Measurements from ENCODE around the gene SH3BP4.

The SH3BP4 gene

DNA sequence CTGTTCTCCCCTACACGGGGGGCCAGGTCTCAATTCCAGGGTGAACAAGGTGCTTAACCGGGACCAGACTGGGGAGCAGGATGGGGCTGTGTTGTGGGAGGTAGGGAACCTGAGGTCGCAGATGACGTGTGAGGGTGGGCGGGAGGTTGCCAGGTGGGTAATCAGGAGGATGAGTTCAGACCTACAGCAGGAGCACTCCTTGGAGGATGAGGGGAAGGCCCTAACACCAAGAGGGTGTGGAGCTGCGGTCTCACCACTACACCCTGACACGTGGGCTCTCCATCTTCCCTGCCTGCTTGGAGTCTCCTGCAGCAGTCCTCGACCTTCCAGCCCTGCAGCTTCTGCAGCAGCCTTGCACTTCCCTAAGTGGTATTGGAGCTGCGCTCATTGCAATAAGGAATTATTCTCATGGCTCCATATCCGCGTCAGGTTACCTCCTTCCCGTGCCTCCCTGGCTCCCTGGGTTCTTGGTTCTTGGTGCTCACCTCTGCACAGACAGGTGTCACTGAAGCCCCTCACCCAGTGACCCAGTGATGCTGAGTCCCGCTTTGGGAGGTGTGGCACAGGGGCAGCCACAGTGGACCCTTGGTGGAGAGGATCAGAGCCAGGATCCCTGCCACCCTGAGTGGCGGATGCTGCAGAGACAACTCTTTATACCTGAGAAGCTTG, 15.5 kb downstream of the SH3BP4 start:
- no peak for DNase-seq

DNA sequence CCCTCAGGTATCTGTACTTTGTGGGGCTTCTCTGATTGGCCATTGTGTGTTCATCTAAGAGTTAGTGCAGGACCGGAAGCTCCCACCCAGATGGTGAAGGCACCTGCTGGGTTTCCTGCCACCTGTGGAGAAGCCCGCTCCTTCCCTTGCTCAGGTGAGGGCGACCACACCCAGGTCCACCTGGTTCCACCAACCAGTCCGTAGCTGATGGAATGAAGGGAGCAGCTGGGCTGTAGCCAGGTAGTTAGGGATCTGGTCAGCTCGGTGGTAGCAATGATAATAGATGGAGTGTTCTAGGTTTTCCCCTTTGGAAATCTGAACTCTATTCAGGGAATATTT, 16.0 kb downstream of the SH3BP4 start:
- no peak for DNase-seq

DNA sequence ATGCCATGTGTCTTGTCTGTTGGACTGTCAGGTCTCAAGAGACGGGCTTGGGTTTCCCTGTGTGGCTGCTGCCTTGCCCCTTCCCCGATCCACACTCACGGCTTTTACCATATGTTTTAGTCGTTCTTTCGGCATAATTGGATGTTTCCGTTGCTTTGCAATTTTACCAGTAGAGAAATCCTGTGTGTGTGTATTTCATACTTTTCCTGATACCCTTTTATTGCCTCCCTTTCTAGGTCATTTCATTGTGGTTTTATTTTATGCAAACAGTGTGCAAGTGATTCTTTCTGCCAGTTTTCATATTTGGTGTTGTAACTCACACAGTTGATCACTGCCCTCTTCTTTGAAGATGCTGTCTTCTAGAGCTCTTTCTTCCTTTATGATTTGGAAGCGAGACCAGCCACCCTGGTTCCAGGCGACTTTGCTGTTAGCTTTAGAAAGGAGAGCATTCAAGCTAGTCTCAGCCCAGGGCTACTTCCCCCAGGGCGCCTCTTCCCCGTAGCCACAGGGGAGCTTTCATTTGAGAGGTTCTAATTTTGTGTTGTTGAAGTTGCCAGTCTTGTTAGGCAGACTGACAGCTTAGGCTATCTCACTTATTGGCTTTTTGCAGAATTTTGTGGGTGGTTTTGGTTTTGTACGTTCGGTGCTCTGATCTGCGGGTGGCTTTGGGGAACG, 17.0 kb downstream of the SH3BP4 start:
- DNase-seq: no peak

DNA sequence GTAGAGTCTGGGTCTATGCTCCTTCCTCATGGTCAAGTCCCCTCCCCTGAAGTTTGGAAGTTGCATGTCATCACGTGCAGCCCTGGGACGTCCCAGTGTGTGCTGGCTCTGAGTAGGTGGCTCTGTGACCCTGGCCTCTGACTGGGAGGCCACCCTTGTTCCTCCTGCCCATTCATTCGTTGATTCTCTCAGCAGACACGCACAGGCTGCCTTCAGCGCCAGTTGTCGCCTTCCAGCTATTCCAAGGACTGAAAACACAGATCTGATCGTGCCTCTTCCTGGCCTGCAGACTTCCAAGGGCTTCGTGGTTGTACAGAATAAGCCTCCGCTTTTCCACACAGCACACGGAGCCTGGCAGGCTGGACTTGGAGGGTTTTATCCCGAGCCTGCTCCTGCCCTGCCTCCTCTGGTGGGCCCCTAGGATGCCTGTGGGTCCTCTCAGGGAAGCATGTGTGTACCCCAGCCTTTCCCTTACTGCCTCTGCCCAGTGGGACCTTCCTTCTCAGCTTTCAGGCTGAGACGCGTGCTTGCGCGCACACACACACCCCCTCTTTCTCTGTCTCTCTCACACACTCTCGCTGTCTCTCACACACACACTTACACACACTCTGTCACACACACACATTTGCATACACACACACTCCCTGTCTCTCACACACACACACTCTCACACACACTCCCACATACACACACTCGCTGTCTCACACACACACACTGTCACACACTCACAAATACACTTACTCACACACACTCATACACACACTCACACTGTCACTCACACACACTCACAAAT, 17.7 kb downstream of the SH3BP4 start:
- no peak for DNase-seq

DNA sequence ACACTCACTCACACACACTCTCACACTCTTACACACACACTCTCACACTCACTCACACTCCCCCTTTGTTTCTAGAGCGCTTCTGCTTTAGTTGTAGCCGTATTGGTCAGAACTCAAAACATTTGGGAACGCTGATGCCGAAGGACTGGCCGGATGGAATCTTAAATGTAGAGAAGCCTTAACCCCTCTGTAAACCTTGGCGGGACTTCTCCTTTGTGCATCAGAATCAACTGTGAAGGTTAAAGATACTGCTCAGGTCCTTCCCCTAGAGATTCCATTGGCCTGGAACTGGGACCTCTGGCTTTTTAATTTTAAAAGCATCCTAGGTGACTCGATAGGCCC, 18.3 kb downstream of the SH3BP4 start:
- no peak for DNase-seq

DNA sequence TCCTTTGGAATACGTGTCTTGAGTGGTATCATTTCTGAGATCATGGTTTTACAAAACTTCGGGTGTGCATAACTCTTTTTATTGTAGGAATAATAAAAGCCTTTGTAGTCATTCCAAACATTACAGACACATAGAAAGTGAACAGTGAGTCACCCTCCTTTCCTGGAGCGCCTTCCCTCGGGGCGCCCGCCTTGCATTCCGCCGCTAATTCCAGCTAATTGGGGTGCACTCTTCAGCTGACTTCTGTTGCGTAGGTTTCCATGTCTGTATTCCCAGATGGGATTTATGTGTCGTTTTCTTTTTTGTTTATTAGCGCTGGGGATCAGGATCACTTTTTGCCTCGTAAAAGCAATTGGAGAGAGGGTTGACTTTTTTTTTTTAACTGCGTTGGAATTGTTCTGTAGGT, 18.7 kb downstream of the SH3BP4 start:
- DNase-seq: no peak

DNA sequence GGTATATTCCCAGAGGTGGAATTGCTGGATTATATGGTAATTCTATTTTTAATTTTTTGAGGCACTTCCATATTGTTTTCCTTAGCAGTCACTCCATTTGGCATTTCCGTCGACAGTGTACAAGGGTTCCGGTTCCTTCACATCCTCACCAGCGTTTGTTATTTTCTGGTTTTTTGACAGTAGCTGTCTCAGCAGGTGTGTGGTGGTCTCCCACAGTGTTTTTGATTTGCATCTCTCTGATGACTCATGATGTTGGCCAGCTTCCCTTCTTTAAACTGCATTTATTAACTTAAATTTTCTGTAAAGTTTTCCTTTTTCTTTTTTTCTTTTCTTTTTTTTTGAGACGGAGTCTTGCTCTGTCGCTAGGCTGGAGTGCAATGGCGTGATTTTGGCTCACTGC, 19.7 kb downstream of the SH3BP4 start:
- no peak for DNase-seq

DNA sequence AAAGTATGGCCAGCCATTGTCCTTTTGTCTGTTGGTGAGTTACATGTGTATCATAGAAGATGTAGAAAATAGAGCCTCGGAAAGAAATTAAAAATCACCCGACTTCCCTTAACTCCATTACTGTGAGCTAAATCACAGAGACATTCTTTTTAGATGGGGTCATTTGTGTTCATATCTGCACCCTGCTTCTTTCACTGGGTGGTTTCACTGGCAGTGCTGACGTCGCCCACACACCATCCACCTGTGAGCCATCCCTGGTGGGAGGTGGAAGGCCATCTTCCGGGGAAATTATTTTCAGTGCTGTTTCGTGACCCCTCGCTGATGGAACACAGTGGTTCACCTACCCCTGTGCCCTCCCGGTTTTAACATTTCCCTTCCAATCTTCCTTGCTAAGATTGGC, 21.2 kb downstream of the SH3BP4 start:
- DNase-seq: no peak

DNA sequence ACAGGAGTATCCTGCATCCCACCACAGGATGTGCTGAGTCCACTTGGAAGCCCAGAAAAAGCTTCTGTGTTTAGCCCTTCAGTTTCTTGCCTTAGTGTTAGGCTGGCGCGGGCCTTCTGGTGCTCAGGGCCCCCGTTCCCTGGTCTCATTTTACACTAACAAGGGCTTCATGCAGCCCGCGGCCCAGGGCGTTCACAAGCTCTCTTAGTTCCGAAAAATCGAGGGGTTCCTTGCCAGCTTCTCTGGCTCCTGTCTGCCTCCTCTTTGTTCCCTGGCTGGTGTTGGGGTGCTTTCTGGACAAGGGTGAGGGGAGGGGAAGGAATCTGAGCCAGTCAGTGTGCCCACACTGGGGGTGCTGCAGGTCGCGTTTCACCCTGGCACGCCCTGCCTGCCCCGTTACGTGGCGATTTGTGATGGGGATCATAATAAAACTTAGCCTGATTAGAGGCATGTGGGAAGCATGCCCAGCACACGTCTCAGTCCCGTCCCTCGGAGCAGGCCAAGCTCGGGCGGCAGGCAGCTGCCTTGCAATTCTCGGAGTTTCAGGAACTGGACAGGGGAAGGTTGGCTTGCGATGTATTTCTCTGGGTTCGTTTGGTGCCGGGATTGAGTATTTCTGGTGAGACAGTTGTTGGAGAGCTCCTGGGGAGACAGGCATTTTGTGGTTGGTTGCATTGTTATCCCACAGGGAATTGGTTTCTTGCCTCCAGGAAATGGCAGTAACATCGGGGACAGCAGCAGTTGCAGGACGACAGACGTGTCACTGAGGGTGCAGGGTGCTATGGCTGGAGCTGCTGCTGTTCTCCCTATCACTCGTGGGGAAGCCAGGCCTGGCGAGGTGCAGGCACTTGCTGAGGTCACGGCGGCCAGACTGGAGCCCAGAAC, 22.9 kb downstream of the SH3BP4 start:
- DNase-seq: no peak

DNA sequence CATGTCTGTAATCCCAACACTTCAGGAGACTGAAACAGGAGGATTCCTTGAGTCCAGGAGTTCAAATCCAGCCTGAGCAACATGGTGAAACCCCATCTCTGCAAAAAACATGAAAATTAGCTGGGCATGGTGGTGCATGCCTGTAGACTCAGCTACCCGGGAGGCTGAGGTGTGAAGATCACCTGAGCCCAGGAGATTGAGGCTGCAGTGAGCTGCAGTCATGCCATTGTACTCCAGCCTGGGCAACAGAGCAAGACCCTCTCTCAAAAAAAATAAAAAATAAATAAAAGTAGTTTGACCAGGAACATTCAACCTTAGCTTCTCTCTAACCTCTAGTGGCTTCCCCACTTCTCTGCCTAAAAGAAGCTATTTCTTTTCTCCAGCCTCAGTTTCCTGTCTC, 23.8 kb downstream of the SH3BP4 start:
- no peak for DNase-seq

DNA sequence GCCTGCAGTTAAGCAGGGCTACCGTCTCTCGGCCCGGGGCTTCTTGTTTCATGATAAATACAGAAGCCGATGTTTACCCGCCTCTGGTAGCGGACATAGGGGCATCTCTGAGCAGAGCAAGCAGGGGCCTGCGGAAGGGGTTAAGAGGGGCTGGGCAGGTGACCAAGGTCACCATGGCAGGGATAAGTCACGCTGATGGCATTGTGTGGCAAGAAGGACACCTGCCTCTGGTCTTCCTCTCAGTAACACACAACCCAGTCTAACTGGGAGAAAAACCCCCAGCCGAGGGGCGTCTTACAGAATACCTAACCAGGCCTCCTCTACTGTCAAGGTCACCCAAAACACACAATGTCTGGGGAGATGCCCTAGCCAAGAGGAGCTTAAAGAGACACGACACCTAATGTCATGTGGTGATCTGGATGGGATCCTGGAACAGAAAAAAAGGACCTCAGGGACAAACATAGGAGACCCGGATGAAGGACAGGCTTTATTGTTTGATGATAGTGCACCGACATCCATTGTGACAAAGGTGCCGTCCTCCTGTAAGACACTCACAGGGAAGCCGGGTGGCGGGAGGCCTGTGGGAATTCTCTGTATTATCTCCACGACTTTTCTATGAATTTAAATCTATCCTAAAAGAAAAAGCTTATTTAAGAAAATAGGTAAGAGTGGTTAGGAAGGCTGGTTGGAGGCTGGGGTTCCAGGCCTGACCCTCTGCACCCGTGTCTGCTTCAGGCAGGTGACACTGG, 24.8 kb downstream of the SH3BP4 start:
- no peak for DNase-seq

DNA sequence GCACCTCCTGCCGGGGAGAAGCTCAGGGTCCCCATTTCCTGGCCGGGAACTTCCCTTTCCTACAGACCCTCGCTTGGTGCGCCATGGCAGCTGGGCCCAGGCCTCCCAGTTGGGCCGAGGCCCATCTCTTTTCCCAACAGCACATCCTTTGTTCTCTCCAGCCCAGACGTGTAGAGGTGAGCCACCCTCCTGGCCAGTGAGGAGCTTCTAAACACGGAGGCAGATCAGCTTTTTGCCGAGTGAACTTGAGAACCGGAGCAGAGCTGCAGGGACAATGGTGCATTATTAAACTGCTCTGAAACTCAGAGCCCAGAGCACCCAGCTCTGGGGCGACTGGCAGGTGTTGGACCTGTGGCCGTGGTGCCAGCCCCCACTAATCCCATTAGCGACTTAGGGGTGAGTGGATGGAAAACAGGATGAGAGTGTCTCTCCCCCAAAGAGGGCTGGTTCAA, 25.4 kb downstream of the SH3BP4 start:
- no peak for DNase-seq

DNA sequence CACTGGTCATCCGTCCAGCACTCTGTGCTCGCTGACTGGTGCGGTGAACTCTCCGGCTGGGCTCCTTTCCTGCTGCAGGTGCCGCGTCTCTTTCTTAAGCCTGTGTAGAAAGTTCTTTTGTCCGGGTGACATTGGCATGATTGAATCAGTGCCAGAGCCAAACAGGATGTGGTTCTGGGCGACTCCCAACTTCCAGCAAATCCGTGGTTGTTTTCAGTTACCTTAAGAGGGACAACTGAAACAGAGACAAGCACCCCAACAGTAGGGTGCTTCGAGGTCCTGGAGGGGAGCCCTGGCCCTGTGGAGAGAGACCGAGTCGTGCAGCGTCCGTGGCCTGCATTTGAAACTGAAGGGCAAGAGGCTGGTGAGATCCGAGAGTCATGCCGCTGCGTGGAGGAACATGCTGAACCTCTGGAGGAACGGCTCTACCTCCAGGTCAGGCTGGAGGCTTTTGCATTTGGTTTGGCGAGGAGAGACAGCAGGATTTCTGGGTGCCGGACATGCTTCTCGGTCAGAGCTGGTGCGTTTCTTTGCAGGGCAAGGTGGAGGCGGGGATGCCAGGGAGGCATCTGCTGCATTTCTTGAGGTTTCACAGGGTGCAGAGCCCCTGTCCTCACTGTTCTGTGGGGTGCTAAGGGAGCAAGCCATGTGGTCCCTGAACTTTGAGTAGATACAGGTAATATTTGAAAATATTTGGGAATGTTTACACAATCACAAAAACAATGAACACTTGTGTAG, 26.8 kb downstream of the SH3BP4 start:
- no peak for DNase-seq

DNA sequence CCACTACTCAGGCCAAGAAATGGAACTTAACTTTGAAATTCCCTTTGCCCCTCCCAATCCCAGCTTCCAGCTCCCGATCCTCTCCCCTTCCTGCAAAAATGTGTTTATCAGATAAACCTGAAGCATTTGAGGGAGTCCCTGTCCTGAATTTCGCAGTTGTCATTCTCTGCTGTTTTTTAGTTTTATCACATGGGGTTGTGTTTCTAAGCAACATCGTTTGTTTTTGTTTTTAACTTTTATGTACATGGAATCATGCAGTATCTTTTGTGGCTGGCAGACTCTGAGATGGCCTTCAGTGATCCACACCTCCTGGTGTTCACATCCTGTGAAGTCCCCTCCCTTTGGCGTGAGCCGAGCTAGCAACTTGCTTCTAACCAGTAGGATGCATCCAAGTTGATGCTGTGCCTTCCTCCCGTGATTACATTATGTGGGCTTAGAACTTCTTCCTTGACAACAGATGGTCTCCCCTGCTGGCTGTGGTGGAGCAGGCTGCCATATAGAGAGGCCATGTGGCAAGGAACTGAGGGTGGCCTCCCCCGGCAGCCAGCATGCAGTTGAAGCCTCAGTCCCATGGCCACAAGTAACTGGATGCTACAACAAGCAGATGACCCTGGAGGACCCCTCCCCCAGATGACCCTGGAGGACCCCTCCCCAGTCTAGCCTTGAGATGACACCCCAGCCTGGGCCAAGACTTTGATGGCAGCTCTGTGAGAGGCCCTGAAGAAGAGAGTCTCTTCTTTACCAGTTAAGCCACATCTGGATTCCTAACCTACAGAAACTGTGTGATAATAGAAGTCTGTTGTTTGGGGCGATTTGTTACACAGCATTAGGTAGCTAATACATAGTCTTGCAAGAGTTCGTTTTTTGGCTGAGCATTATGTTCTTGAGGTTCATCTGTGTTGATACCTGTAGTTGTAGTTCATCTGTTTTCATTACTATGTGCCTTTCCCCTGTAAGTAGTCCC, 27.7 kb downstream of the SH3BP4 start:
- no peak for DNase-seq

DNA sequence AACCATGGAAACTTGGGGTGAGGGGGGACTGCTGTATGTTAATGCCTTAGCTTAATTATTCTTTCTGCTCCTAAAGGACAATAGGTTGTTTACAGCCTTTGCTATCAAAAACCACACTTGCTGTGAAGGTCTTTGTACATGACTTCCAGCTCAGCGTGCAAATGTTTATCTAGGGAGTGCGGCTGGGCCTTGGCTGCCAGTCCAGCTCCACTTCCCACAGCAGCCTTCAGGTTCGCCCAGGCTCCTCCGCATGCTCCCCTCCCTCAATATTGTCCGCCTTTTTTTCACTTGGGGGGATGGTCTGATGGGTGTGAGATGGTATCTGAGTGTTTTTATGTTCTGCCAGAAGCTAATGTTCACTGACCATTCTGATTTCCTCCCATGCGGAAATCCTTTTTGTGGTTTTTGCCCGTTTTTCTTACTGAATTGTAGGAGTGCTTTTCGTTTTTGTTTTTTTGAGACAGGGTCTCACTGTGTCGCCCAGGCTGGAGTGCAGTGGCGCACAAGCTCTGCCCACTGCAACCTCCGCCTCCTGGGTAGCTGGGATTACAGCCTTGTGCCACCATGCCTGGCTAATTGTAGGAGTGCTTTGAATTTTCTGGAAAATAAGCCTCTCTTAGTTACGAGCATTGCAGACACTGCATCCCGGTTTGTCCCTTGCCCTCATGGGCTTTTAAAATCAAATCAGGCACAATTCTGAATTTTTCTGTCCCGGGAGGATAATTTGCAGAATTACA, 28.8 kb downstream of the SH3BP4 start:
- DNase-seq: no peak

DNA sequence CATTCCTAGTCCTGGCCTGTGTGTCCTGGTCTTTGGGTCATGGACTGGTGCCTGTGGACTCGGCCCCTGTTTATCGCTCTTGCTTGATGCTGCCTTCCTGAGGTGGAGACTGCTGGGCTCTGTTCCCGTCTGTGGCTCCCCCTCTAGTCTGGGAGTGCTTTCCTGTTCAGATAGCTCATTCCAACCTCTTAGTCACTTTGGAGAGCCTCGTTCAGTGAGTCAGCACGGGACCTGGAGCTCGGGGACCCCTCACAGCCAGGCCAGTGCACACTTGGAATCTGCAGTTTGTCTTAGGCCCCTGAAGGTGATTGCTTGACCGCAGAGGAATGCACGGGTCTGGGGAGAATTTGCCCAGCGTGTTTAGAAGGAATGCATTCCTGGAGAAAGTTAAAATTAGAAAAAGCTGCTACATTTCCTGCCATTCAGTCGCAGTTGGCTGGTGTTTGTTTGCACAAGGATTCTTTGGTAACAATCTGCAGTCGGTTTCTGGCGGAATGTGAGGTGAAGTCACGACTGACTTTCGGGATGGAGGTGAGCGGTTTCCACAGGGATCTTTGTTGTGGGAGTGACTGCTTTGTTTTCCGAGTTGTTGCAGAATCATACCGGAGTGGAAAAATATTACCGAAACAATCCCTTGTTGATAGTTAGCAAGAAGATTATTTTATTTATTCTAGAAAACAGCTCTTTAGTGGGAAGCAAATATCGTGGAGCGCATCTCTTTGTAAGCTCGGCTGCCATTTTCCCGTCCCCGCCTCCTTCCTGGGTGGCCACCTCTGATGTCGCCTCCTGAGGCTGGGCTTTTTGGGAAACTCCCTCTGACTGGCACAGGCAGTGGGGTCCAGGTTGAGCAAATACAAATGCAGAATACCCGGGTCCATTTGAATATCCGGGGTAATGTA, 29.6 kb downstream of the SH3BP4 start:
- DNase-seq: no peak

DNA sequence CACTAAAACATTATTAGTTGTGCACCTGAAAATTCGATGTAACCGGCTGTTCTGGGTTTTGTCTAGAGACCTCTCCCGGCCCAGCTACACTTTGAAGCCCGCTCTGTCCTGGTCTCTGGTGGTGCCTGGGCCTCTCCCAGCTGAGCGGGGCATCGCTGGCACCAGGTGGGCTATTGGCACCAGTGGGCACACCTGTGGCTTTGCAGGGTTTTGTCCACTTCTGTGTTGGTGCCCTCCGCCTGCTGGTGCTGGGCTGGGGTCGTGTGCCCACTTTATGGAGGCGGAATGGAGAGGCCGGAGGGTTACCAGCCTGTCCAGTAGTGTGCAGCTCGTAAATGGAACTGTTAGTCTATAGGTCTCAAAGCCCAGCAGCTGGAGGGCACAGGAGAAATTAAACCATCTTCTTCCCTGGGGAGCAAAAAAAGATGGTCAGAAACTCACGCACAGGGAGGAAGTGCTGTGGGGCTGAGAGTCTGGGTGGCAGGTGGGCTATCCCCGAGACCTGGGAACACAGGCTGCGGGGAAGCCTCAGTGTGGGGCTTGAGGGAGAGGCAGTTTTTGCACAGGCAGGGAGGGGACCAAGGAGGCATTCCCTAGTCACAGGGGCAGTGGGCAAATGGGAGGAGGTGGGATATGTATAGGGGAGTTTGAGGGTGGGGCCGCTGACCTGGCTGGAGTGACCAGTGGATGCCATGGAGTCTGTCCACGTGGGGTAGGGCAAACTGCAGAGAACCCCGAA, 30.4 kb downstream of the SH3BP4 start:
- no peak for DNase-seq
